ENCODE measurements around the gene SFXN2. TPM values are rescaled to one million over a fixed set of nuclear protein-coding genes. Genes with fewer than 3 reads are reported as not detected.
"Not testable (repeated sequence)": the region's sequence is repeated elsewhere in the genome, so short reads cannot be mapped to it uniquely, and the experiment has no call there.

SFXN2 gene, protein sequence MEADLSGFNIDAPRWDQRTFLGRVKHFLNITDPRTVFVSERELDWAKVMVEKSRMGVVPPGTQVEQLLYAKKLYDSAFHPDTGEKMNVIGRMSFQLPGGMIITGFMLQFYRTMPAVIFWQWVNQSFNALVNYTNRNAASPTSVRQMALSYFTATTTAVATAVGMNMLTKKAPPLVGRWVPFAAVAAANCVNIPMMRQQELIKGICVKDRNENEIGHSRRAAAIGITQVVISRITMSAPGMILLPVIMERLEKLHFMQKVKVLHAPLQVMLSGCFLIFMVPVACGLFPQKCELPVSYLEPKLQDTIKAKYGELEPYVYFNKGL
- 10 to 100 TPM in 6 of 7 donors, 1 to 10 TPM in 1; 8.7 to 31.2 (median 20.3) TPM for total RNA-seq
- 10 to 100 TPM in 1 of 2 donors, 1 to 10 TPM in 1; 6.2 to 11.8 TPM for polyA plus RNA-seq
- long read RNA-seq, donor 1, full-length matches to known transcripts, result 8 of 37 reads
- long read RNA-seq, donor 1, partial matches to known transcripts, result 4 of 37 reads
- long read RNA-seq, donor 1, other reads (novel, unspliced or antisense), result 25 of 37 reads
- long read RNA-seq, donor 2, result 0 reads
- long read RNA-seq, donor 3, full-length matches to known transcripts, result 12 of 35 reads
- long read RNA-seq, donor 3, partial matches to known transcripts, result 7 of 35 reads
- long read RNA-seq, donor 3, other reads (novel, unspliced or antisense), result 16 of 35 reads

- TF ChIP-seq EP300 (IDR thresholded peaks at IDR 0.05), result no peak
- no peak for TF ChIP-seq CTCF (IDR thresholded peaks at IDR 0.05)
- no peak for TF ChIP-seq POLR2A (IDR thresholded peaks at IDR 0.05)
- DNase-seq, result no peak
- H3K27ac ChIP-seq, result peak within 1 kb of the TSS; percentile 82 to 90
- no peaks in the 10 kb centered on the region for H3K36me3 ChIP-seq
- no peaks in the 10 kb centered on the region for H3K9me3 ChIP-seq
- H3K4me1 ChIP-seq (ENCODE audit: insufficient read depth), result peaks cover 10% of the 10 kb centered on the region
- no peaks in the 10 kb centered on the region for H3K27me3 ChIP-seq
- WGBS, 3 donors, result 1 to 4% (median 3%) methylated on average over 38 to 46 of the region's 46 CpGs
- intact Hi-C loops (cut with DNase I), result loop anchor here in 3 of 4 donors (2.0 to 10.0 kb wide), 5 partner anchors 38 to 210 kb away; partner anchors contain the start of genes TRIM8 (in 2 of the 3), ACTR1A (in 1 of the 3) and SUFU (in 1 of the 3)
- H3K4me3 ChIP-seq, result peak within 1 kb of the TSS; percentile 67
Measured at GRCh38 chr10:102714621-102715455, at the start of gene SFXN2. SFXN2 (plus strand) TSS chr10:102714636; CDS start chr10:102726637, 12,001 bp downstream.

- intact Hi-C loops (cut with DNase I), result no loop called here
- Histone ChIP-seq H3K27me3 (no peaks in the 10 kb centered on the region), H3K27ac (no peak overlapping the region), H3K4me1 (ENCODE audit: insufficient read depth) (peaks cover 8% of the 10 kb centered on the region), H3K4me3 (no peak overlapping the region), H3K36me3 (no peaks in the 10 kb centered on the region), H3K9me3 (no peaks in the 10 kb centered on the region)
- WGBS, 3 donors, result 45 to 58% (median 55%) methylated on average over 9 of the region's 9 CpGs
- TF ChIP-seq CTCF (IDR thresholded peaks at IDR 0.05) (no peak), EP300 (IDR thresholded peaks at IDR 0.05) (no peak), POLR2A (IDR thresholded peaks at IDR 0.05) (no peak)
- DNase-seq, result no peak
Measured at GRCh38 chr10:102665904-102666509, 48.4 kb upstream of the SFXN2 start.

GRCh38 chr10:102667411-102667810 lies 47.0 kb upstream of the SFXN2 start:
- H3K4me3 ChIP-seq; H3K27ac ChIP-seq; intact Hi-C loops (cut with DNase I); H3K36me3 ChIP-seq; H3K9me3 ChIP-seq; H3K27me3 ChIP-seq; H3K4me1 ChIP-seq (ENCODE audit: insufficient read depth): not testable (repeated sequence)
- 93 to 96% (median 95%) methylated on average over 4 of the region's 4 CpGs for WGBS, 3 donors
- peak in 1 of 5 donors; percentile 9 for DNase-seq

DNA sequence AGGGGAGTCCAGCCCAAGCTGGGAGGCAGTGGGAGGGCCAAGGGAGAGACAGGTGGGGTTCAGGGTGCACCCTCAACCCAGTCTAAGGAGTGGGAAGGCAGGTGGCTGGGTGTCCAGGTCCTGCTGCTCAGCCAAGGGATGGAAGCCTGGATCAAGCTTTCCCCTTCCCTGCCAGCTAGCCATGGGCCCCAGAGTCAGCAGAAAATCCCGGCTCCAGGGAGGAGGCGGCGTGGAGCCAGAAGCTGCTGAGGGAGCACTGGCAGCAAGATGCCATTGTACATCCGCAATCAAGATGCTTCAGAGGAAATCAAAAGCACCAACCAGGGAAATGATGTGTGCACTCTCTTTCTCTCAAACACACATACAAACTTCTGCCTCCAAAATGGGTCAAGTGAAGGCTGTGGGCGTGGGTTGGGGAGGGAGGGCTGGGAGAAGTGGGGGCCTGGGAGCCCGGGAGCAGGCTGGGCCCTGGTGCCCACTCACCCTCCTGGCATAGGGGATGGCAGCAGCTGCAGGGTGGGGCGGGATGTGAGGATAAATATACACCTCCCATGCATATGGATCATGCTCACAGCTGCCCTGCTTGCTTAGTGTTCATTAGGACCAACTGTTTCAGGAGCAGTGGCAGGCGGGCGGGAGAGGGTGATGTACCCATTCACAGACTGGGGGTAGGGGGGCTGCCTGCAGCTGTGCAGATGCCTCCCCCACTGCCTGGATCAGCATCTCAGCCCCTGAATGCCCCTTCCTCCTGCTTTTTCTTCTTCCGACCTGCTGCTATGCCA lies 45.9 kb upstream of the SFXN2 start:
- H3K27me3 ChIP-seq, result no peaks in the 10 kb centered on the region
- H3K4me3 ChIP-seq, result no peak overlapping the region
- no peak for TF ChIP-seq CTCF (IDR thresholded peaks at IDR 0.05)
- no peak for TF ChIP-seq EP300 (IDR thresholded peaks at IDR 0.05)
- no peak for TF ChIP-seq POLR2A (IDR thresholded peaks at IDR 0.05)
- H3K36me3 ChIP-seq, result no peaks in the 10 kb centered on the region
- H3K9me3 ChIP-seq, result no peaks in the 10 kb centered on the region
- peak in 1 of 5 donors; percentile 24 for DNase-seq
- intact Hi-C loops (cut with DNase I), result no loop called here
- no peak overlapping the region for H3K27ac ChIP-seq
- peaks cover 8% of the 10 kb centered on the region for H3K4me1 ChIP-seq (ENCODE audit: insufficient read depth)
- 80 to 93% (median 83%) methylated on average over 10 of the region's 10 CpGs for WGBS, 3 donors

Measured in ovary (tissue), 10 donors.